Body of pancreas (tissue), 4 donors: ENCODE data around the gene COL8A1. TPM values are rescaled to one million over a fixed set of nuclear protein-coding genes. Genes with fewer than 3 reads are reported as not detected.

Experiments
- ATAC-seq: fragments of 150-250 bp; one replicate; pipeline ENCODE4 v1.9.1; 2016
- DNase-seq, 4 donors: peaks; one replicate each; pipeline ENCODE4 v3.0.0-alpha.2; 2019
- H3K27ac ChIP-seq, 4 donors: fragments of 200-600 bp; sonication (generic); 1 replicate in 3 of 4; 2 replicates in 1 of 4; pipeline versions ENCODE4 v1.5.1 to v1.6.1; 2016 to 2019; ENCODE audit warnings: mild to moderate bottlenecking in 1 of 4, mixed read lengths in 1 of 4, moderate library complexity in 1 of 4
- H3K27me3 ChIP-seq, 2 donors: fragments of 200-600 bp; sonication (generic); one replicate each; pipeline ENCODE4 v1.6.0; 2016; ENCODE audit warnings: mild to moderate bottlenecking in 1 of 2
- H3K36me3 ChIP-seq, 2 donors: fragments of 200-600 bp; sonication (generic); replicated peaks in 1 of 2; 2 replicates each; pipeline ENCODE4 v1.5.1; 2016; ENCODE audit warnings: low read depth in 2 of 2; ENCODE audit not compliant: insufficient read depth in 1 of 2
- H3K4me1 ChIP-seq: fragments of 200-600 bp; sonication (generic); one replicate; pipeline ENCODE4 v1.6.0; 2016
- H3K4me3 ChIP-seq, 2 donors: fragments of 200-600 bp; sonication (generic); 1 replicate in 1 of 2; 2 replicates in 1 of 2; pipeline ENCODE4 v1.5.1; 2016 to 2019
- H3K9me3 ChIP-seq, 3 donors: fragments of 200-600 bp; sonication (generic); 1 replicate in 2 of 3; 2 replicates in 1 of 3; pipeline ENCODE4 v1.5.1; 2016
- CTCF ChIP-seq, 7 experiments: fragments of 450-650 bp in 4 of 7; fragments of 200-600 bp in 3 of 7; sonication (generic) in 3 of 7; IDR thresholded peaks; one replicate each; pipeline ENCODE4 v1.5.1; 2016 to 2019; ENCODE audit warnings: antibody characterized with exemption in 7 of 7
- POLR2A ChIP-seq, 3 donors: fragments of 450-650 bp; IDR thresholded peaks; one replicate each; pipeline ENCODE4 v1.6.1; 2016; ENCODE audit warnings: antibody characterized with exemption in 3 of 3, mild to moderate bottlenecking in 2 of 3
- WGBS, 2 donors: methylation state at CpG; one replicate each; pipeline ENCODE4 v1.1.5; 2017; 5-methylcytosine and 5-hydroxymethylcytosine counted together
- intact Hi-C: fragments of 100-400 bp; cut with DNase I; formaldehyde crosslinking; loops from one replicate; pipeline ENCODE4 v1.15.1; 2023
- total RNA-seq, 2 donors: library from RNA; depleted of rRNA; stranded (reverse); fragments of >200 nt; gene quantifications; one replicate each; pipeline ENCODE4 v1.1.0, GENCODE V29; 2016

Gene COL8A1
- total RNA-seq, 2 donors from 2014 or later: 0.99 to 5.4 TPM

- ATAC-seq (peak; percentile 53), DNase-seq (peak in 2 of 4 donors; percentile 12 to 30)
- no peaks in the 10 kb centered on the region for H3K27me3 ChIP-seq
- TF ChIP-seq CTCF (IDR thresholded peaks at IDR 0.05) (no peak), POLR2A (IDR thresholded peaks at IDR 0.05) (no peak)
- H3K36me3 ChIP-seq: no peaks in the 10 kb centered on the region
- no peaks in the 10 kb centered on the region for H3K9me3 ChIP-seq
- 12 to 16% methylated on average over 3 of the region's 3 CpGs for WGBS, 2 donors
- no peak overlapping the region for H3K27ac ChIP-seq
- intact Hi-C loops: no loop called here
- H3K4me3 ChIP-seq: no peak overlapping the region
- H3K4me1 ChIP-seq: peaks cover 4% of the 10 kb centered on the region
These were observed 13.1 kb downstream of the COL8A1 start for GRCh38 chr3:99651531-99651930.

GRCh38 chr3:99656624-99657023 is 18.2 kb downstream of the COL8A1 start:
- no peak overlapping the region for H3K4me3 ChIP-seq
- intact Hi-C loops: no loop called here
- 44 to 49% methylated on average over 3 of the region's 3 CpGs for WGBS, 2 donors
- H3K4me1 ChIP-seq: no peaks in the 10 kb centered on the region
- no peak for DNase-seq
- no peaks in the 10 kb centered on the region for H3K27me3 ChIP-seq
- H3K36me3 ChIP-seq: no peaks in the 10 kb centered on the region
- H3K9me3 ChIP-seq: no peaks in the 10 kb centered on the region
- no peak for ATAC-seq
- no peak overlapping the region for H3K27ac ChIP-seq
- TF ChIP-seq CTCF (IDR thresholded peaks at IDR 0.05) (no peak), POLR2A (IDR thresholded peaks at IDR 0.05) (no peak)

- 36 to 63% methylated on average over 2 of the region's 2 CpGs for WGBS, 2 donors
- intact Hi-C loops: no loop called here
- no peak overlapping the region for H3K27ac ChIP-seq
These were observed 19.9 kb downstream of the COL8A1 start for GRCh38 chr3:99658274-99658673.

GRCh38 chr3:99659032-99659431 is 20.6 kb downstream of the COL8A1 start:
- DNase-seq (peak in 2 of 4 donors; percentile 8 to 33), ATAC-seq (peak; percentile 58)
- WGBS, 2 donors: 64 to 69% methylated on average over 6 of the region's 6 CpGs
- no peaks in the 10 kb centered on the region for H3K4me1 ChIP-seq
- no peaks in the 10 kb centered on the region for H3K27me3 ChIP-seq
- H3K36me3 ChIP-seq: no peaks in the 10 kb centered on the region
- intact Hi-C loops: no loop called here
- H3K9me3 ChIP-seq: no peaks in the 10 kb centered on the region
- H3K27ac ChIP-seq: no peak overlapping the region
- TF ChIP-seq CTCF (IDR thresholded peaks at IDR 0.05) (no peak), POLR2A (IDR thresholded peaks at IDR 0.05) (no peak)
- no peak overlapping the region for H3K4me3 ChIP-seq

More at GRCh38 chr3:99658274-99658673, 19.9 kb downstream of the COL8A1 start:
- H3K9me3 ChIP-seq: no peaks in the 10 kb centered on the region
- H3K4me1 ChIP-seq: no peaks in the 10 kb centered on the region
- H3K4me3 ChIP-seq: no peak overlapping the region
- H3K36me3 ChIP-seq: no peaks in the 10 kb centered on the region
- TF ChIP-seq POLR2A (IDR thresholded peaks at IDR 0.05) (no peak), CTCF (IDR thresholded peaks at IDR 0.05) (no peak)
- no peaks in the 10 kb centered on the region for H3K27me3 ChIP-seq
- DNase-seq: no peak
- ATAC-seq: no peak

- Histone ChIP-seq H3K36me3 (no peaks in the 10 kb centered on the region), H3K9me3 (no peaks in the 10 kb centered on the region), H3K27me3 (no peaks in the 10 kb centered on the region), H3K4me3 (no peak overlapping the region), H3K4me1 (no peaks in the 10 kb centered on the region), H3K27ac (no peak overlapping the region)
- intact Hi-C loops: no loop called here
- DNase-seq (no peak), ATAC-seq (peak; percentile 30)
- TF ChIP-seq POLR2A (IDR thresholded peaks at IDR 0.05): no peak
- TF ChIP-seq CTCF (IDR thresholded peaks at IDR 0.05): no peak
- 59 to 64% methylated on average over 4 of the region's 4 CpGs for WGBS, 2 donors
These were observed 21.6 kb downstream of the COL8A1 start for GRCh38 chr3:99659951-99660350.
